ENCODE results near the gene OR52A5. TPM values are rescaled to one million over a fixed set of nuclear protein-coding genes. Genes with fewer than 3 reads are reported as not detected.
"Not testable (repeated sequence)": the region's sequence is repeated elsewhere in the genome, so short reads cannot be mapped to it uniquely, and the experiment has no call there.

The OR52A5 gene
- total RNA-seq, 1 experiment from 2014 or later = not detected

DNA sequence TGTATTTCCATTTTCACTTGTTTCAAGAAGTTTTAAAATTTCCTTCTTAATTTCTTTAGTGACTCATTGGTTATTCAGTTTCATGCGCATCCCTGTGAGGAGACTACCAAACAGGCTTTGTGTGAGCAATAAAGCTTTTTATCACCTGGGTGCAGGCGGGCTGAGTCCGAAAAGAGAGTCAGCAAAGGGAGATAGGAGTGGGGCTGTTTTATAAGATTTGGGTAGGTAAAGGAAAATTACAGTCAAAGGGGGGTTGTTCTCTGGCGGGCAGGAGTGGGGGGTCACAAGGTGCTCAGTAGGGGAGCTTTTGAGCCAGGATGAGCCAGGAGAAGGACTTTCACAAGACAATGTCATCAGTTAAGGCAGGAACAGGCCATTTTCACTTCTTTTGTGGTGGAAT, 22.1 kb upstream of the OR52A5 start:
- DNase-seq (ENCODE audit: low read depth, low spot score); CTCF ChIA-PET; H3K4me1 ChIP-seq (ENCODE audit: control insufficient read depth, insufficient read depth, low read length); H3K27me3 ChIP-seq (ENCODE audit: control insufficient read depth, insufficient read depth, low read length); H3K27ac ChIP-seq (ENCODE audit: low read length); H3K4me3 ChIP-seq (ENCODE audit: low read depth in 2 of 2, low read length in 2 of 2); H3K9me3 ChIP-seq (ENCODE audit: control insufficient read depth, insufficient read depth, low read depth, low read length); POLR2A ChIA-PET; in situ Hi-C loops (cut with HindIII; ENCODE audit: low pct_unique_long_range_greater_than_20kb, low sequenced_read_pairs); H3K36me3 ChIP-seq (ENCODE audit: control insufficient read depth, insufficient read depth, low read length); ATAC-seq; BruUV-seq (replicated peaks); intact Hi-C loops (cut with micrococcal nuclease; ENCODE audit: unreplicated experiment): not testable (repeated sequence)

DNA sequence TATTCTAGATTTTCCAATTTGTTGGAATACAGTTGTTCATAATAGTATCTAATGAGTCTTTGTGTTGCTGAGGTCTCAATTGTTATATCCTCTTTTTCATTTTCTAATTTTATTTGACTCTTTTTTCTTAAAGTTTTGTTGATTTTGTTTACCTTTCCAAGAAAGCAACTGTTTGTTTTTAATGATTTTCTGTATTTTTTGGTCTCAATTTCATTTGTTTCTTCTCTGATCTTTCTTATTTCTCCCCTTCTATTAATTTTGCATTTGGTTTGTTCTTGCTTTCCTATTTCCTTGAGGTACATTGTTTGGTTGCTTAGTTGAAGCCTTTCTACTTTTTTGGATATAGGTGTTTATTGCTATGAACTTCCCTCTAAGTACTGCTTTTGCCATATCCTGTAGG, 21.6 kb upstream of the OR52A5 start:
- in situ Hi-C loops (cut with HindIII; ENCODE audit: low pct_unique_long_range_greater_than_20kb, low sequenced_read_pairs) (no loop called here), intact Hi-C loops (cut with micrococcal nuclease; ENCODE audit: unreplicated experiment) (no loop called here)
- Histone ChIP-seq H3K9me3 (ENCODE audit: control insufficient read depth, insufficient read depth, low read depth, low read length) (no peaks in the 10 kb centered on the region), H3K36me3 (ENCODE audit: control insufficient read depth, insufficient read depth, low read length) (no peaks in the 10 kb centered on the region), H3K27me3 (ENCODE audit: control insufficient read depth, insufficient read depth, low read length) (no peaks in the 10 kb centered on the region), H3K4me1 (ENCODE audit: control insufficient read depth, insufficient read depth, low read length) (no peaks in the 10 kb centered on the region), H3K27ac (ENCODE audit: low read length) (no peak overlapping the region), H3K4me3 (ENCODE audit: low read depth in 2 of 2, low read length in 2 of 2) (no peak overlapping the region)
- ChIA-PET CTCF (no interaction called here), POLR2A (no interaction called here)
- ATAC-seq (no peak), DNase-seq (ENCODE audit: low read depth, low spot score) (no peak)
- BruUV-seq (replicated peaks) = no TSS peak
- no peak for TF ChIP-seq SIN3A (IDR thresholded peaks at IDR 0.05; ENCODE audit: borderline replicate concordance, insufficient read depth, low read depth, low read length)
- TF ChIP-seq TCF7L2 (IDR thresholded peaks at IDR 0.05; ENCODE audit: low read depth, low read length) = no peak
- TF ChIP-seq, protein P1, sequence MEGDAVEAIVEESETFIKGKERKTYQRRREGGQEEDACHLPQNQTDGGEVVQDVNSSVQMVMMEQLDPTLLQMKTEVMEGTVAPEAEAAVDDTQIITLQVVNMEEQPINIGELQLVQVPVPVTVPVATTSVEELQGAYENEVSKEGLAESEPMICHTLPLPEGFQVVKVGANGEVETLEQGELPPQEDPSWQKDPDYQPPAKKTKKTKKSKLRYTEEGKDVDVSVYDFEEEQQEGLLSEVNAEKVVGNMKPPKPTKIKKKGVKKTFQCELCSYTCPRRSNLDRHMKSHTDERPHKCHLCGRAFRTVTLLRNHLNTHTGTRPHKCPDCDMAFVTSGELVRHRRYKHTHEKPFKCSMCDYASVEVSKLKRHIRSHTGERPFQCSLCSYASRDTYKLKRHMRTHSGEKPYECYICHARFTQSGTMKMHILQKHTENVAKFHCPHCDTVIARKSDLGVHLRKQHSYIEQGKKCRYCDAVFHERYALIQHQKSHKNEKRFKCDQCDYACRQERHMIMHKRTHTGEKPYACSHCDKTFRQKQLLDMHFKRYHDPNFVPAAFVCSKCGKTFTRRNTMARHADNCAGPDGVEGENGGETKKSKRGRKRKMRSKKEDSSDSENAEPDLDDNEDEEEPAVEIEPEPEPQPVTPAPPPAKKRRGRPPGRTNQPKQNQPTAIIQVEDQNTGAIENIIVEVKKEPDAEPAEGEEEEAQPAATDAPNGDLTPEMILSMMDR (IDR thresholded peaks at IDR 0.05) = no peak
- TF ChIP-seq POLR2AphosphoS5 (IDR thresholded peaks at IDR 0.05; ENCODE audit: low read depth, low read length) = no peak
- TF ChIP-seq, protein P2, sequence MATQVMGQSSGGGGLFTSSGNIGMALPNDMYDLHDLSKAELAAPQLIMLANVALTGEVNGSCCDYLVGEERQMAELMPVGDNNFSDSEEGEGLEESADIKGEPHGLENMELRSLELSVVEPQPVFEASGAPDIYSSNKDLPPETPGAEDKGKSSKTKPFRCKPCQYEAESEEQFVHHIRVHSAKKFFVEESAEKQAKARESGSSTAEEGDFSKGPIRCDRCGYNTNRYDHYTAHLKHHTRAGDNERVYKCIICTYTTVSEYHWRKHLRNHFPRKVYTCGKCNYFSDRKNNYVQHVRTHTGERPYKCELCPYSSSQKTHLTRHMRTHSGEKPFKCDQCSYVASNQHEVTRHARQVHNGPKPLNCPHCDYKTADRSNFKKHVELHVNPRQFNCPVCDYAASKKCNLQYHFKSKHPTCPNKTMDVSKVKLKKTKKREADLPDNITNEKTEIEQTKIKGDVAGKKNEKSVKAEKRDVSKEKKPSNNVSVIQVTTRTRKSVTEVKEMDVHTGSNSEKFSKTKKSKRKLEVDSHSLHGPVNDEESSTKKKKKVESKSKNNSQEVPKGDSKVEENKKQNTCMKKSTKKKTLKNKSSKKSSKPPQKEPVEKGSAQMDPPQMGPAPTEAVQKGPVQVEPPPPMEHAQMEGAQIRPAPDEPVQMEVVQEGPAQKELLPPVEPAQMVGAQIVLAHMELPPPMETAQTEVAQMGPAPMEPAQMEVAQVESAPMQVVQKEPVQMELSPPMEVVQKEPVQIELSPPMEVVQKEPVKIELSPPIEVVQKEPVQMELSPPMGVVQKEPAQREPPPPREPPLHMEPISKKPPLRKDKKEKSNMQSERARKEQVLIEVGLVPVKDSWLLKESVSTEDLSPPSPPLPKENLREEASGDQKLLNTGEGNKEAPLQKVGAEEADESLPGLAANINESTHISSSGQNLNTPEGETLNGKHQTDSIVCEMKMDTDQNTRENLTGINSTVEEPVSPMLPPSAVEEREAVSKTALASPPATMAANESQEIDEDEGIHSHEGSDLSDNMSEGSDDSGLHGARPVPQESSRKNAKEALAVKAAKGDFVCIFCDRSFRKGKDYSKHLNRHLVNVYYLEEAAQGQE (IDR thresholded peaks at IDR 0.05; ENCODE audit: insufficient read depth in 1 of 2, low read depth in 2 of 2, low read length in 1 of 2) = no peak

DNA sequence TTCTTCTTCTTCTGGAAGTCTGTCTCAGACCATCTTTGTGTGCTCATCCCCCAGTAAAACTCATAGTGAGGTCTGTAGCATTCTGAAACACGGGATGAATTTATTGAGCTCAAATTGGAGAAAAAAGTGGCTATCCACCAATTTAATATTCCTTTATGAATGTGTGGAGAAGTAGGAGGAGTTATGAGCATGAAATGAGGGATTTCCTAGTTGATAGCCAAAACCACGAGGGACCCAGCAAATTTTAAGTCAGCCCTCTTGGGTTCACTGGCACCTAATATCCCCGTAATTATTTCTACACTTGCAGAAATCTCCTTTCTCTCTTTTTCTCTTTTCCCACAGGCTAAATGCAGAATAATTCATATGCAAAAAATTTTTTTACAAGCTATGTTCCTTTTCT, 16.5 kb upstream of the OR52A5 start, which contains the start of gene OR52A1:
Gene OR52A1, minus strand, starts transcription at position 101 of the 400 bp plus-strand sequence. CDS start 2,388 bp downstream, outside the sequence.
- intact Hi-C loops (cut with micrococcal nuclease; ENCODE audit: unreplicated experiment) = no loop called here
- TF ChIP-seq, protein P2 (IDR thresholded peaks at IDR 0.05; ENCODE audit: insufficient read depth in 1 of 2, low read depth in 2 of 2, low read length in 1 of 2) = no peak
- no peak for TF ChIP-seq POLR2AphosphoS5 (IDR thresholded peaks at IDR 0.05; ENCODE audit: low read depth, low read length)
- TF ChIP-seq, protein P1 (IDR thresholded peaks at IDR 0.05) = no peak
- no peak for TF ChIP-seq SIN3A (IDR thresholded peaks at IDR 0.05; ENCODE audit: borderline replicate concordance, insufficient read depth, low read depth, low read length)
- no peak for TF ChIP-seq TCF7L2 (IDR thresholded peaks at IDR 0.05; ENCODE audit: low read depth, low read length)

More for the DNA sequence above, 16.5 kb upstream of the OR52A5 start, which contains the start of gene OR52A1:
- Histone ChIP-seq H3K9me3 (ENCODE audit: control insufficient read depth, insufficient read depth, low read depth, low read length) (no peaks in the 10 kb centered on the region), H3K27ac (ENCODE audit: low read length) (no peak within 1 kb of the TSS), H3K4me1 (ENCODE audit: control insufficient read depth, insufficient read depth, low read length) (no peaks in the 10 kb centered on the region), H3K4me3 (ENCODE audit: low read depth in 2 of 2, low read length in 2 of 2) (no peak within 1 kb of the TSS), H3K27me3 (ENCODE audit: control insufficient read depth, insufficient read depth, low read length) (no peaks in the 10 kb centered on the region), H3K36me3 (ENCODE audit: control insufficient read depth, insufficient read depth, low read length) (no peaks in the 10 kb centered on the region)
- in situ Hi-C loops (cut with HindIII; ENCODE audit: low pct_unique_long_range_greater_than_20kb, low sequenced_read_pairs) = no loop called here
- ChIA-PET POLR2A (no interaction called here), CTCF (no interaction called here)
- DNase-seq (ENCODE audit: low read depth, low spot score) = no peak
- BruUV-seq (replicated peaks) = no TSS peak
- no peak for ATAC-seq
